A549 (cell line): ENCODE data around the gene LYPD3.

Experiments
- BHLHE40 ChIP-seq: IDR thresholded peaks from 2 replicates; pipeline ENCODE4 v1.6.1; 2012; ENCODE audit warnings: low read depth, low read length, inconsistent platforms
- CBX8 ChIP-seq: fragments of 200-600 bp; sonication (generic); IDR thresholded peaks from 2 replicates; pipeline ENCODE4 v1.6.1; 2016
- CHD2 ChIP-seq: fragments of 150-350 bp; IDR thresholded peaks from 2 replicates; pipeline ENCODE4 v1.6.1; 2014; ENCODE audit warnings: low read length; ENCODE audit not compliant: partially characterized antibody
- FOSL2 ChIP-seq, 2 experiments: fragments of 450-650 bp in 1 of 2; fragments of >200 bp in 1 of 2; sonication (Bioruptor Twin) in 1 of 2; formaldehyde crosslinking; IDR thresholded peaks; 2 replicates each; pipeline versions ENCODE4 v1.5.0 to v1.6.1; 2016 to 2020; ENCODE audit warnings: mild to moderate bottlenecking in 1 of 2, moderate library complexity in 1 of 2
- JUN ChIP-seq, 2 experiments: fragments of >200 bp; sonication (Bioruptor Twin); formaldehyde crosslinking; IDR thresholded peaks; 2 replicates in 1 of 2; 3 replicates in 1 of 2; pipeline ENCODE4 v1.6.1; 2016 to 2017
- PHF8 ChIP-seq: fragments of 200-600 bp; sonication (generic); IDR thresholded peaks from 2 replicates; pipeline ENCODE4 v1.6.1; 2016; ENCODE audit warnings: low read depth, mild to moderate bottlenecking, antibody characterized with exemption, moderate library complexity, borderline replicate concordance
- POLR2A ChIP-seq: IDR thresholded peaks from 2 replicates; pipeline ENCODE4 v1.6.1; 2012; ENCODE audit warnings: mild to moderate bottlenecking, low read length
- TF ChIP-seq, protein P1 (sequence below): fragments of >200 bp; sonication (Bioruptor Twin); formaldehyde crosslinking; IDR thresholded peaks from 3 replicates; pipeline ENCODE4 v1.5.1; 2016
- TF ChIP-seq, protein P2 (sequence below): IDR thresholded peaks from 2 replicates; pipeline ENCODE4 v1.6.1; 2012
- TF ChIP-seq, protein P3 (sequence below): fragments of 200-600 bp; sonication (generic); IDR thresholded peaks from 2 replicates; pipeline ENCODE4 v1.6.1; 2016; ENCODE audit warnings: antibody characterized with exemption, mild to moderate bottlenecking, moderate library complexity
- TF ChIP-seq, protein P4 (sequence below): fragments of 450-650 bp; IDR thresholded peaks from 2 replicates; pipeline ENCODE4 v1.6.1; 2014; ENCODE audit warnings: antibody characterized with exemption
- TF ChIP-seq, protein P5 (sequence below): fragments of 250-450 bp; sonication (Bioruptor Pico); IDR thresholded peaks from 2 replicates; pipeline ENCODE4 v1.5.0; 2020; ENCODE audit warnings: low read depth, mild to moderate bottlenecking, moderate library complexity
- TF ChIP-seq, protein P6 (sequence below): IDR thresholded peaks from 2 replicates; pipeline ENCODE4 v1.6.1; 2012

DNA sequence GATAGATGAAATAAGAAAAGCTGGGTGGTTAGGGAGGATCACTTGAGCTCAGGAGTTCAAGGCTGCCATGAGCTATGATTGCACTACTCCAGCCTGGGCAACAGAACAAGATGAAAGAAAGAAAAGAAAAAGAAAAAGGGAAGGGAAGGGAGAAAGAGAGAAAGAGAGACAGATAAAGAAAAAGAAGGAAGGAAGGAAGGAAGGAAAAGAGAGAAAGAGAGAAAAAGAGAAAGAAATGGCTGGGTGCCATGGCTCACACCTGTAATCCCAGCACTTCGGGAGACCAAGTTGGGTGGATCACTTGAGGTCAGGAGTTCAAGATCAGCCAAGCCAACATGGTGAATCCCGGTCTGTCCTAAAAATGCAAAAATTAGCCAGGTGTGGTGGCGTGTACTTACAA is 29.6 kb downstream of the LYPD3 start:
- TF ChIP-seq, protein P1, sequence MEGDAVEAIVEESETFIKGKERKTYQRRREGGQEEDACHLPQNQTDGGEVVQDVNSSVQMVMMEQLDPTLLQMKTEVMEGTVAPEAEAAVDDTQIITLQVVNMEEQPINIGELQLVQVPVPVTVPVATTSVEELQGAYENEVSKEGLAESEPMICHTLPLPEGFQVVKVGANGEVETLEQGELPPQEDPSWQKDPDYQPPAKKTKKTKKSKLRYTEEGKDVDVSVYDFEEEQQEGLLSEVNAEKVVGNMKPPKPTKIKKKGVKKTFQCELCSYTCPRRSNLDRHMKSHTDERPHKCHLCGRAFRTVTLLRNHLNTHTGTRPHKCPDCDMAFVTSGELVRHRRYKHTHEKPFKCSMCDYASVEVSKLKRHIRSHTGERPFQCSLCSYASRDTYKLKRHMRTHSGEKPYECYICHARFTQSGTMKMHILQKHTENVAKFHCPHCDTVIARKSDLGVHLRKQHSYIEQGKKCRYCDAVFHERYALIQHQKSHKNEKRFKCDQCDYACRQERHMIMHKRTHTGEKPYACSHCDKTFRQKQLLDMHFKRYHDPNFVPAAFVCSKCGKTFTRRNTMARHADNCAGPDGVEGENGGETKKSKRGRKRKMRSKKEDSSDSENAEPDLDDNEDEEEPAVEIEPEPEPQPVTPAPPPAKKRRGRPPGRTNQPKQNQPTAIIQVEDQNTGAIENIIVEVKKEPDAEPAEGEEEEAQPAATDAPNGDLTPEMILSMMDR: no peak
- no peak for TF ChIP-seq JUN (IDR thresholded peaks at IDR 0.05)
- TF ChIP-seq BHLHE40: no peak
- TF ChIP-seq FOSL2 (IDR thresholded peaks at IDR 0.05): no peak
- no peak for TF ChIP-seq FOSL2 (CRISPR knock-in tag; IDR thresholded peaks at IDR 0.05)
- TF ChIP-seq POLR2A: no peak
- TF ChIP-seq CHD2: no peak
- TF ChIP-seq, protein P2, sequence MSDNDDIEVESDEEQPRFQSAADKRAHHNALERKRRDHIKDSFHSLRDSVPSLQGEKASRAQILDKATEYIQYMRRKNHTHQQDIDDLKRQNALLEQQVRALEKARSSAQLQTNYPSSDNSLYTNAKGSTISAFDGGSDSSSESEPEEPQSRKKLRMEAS: no peak
- TF ChIP-seq, protein P3, sequence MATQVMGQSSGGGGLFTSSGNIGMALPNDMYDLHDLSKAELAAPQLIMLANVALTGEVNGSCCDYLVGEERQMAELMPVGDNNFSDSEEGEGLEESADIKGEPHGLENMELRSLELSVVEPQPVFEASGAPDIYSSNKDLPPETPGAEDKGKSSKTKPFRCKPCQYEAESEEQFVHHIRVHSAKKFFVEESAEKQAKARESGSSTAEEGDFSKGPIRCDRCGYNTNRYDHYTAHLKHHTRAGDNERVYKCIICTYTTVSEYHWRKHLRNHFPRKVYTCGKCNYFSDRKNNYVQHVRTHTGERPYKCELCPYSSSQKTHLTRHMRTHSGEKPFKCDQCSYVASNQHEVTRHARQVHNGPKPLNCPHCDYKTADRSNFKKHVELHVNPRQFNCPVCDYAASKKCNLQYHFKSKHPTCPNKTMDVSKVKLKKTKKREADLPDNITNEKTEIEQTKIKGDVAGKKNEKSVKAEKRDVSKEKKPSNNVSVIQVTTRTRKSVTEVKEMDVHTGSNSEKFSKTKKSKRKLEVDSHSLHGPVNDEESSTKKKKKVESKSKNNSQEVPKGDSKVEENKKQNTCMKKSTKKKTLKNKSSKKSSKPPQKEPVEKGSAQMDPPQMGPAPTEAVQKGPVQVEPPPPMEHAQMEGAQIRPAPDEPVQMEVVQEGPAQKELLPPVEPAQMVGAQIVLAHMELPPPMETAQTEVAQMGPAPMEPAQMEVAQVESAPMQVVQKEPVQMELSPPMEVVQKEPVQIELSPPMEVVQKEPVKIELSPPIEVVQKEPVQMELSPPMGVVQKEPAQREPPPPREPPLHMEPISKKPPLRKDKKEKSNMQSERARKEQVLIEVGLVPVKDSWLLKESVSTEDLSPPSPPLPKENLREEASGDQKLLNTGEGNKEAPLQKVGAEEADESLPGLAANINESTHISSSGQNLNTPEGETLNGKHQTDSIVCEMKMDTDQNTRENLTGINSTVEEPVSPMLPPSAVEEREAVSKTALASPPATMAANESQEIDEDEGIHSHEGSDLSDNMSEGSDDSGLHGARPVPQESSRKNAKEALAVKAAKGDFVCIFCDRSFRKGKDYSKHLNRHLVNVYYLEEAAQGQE: no peak
- TF ChIP-seq, protein P4, sequence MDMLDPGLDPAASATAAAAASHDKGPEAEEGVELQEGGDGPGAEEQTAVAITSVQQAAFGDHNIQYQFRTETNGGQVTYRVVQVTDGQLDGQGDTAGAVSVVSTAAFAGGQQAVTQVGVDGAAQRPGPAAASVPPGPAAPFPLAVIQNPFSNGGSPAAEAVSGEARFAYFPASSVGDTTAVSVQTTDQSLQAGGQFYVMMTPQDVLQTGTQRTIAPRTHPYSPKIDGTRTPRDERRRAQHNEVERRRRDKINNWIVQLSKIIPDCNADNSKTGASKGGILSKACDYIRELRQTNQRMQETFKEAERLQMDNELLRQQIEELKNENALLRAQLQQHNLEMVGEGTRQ: no peak
- no peak for TF ChIP-seq PHF8
- TF ChIP-seq, protein P5, sequence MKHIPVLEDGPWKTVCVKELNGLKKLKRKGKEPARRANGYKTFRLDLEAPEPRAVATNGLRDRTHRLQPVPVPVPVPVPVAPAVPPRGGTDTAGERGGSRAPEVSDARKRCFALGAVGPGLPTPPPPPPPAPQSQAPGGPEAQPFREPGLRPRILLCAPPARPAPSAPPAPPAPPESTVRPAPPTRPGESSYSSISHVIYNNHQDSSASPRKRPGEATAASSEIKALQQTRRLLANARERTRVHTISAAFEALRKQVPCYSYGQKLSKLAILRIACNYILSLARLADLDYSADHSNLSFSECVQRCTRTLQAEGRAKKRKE (CRISPR knock-in tag): no peak
- no peak for TF ChIP-seq CBX8
- TF ChIP-seq, protein P6, sequence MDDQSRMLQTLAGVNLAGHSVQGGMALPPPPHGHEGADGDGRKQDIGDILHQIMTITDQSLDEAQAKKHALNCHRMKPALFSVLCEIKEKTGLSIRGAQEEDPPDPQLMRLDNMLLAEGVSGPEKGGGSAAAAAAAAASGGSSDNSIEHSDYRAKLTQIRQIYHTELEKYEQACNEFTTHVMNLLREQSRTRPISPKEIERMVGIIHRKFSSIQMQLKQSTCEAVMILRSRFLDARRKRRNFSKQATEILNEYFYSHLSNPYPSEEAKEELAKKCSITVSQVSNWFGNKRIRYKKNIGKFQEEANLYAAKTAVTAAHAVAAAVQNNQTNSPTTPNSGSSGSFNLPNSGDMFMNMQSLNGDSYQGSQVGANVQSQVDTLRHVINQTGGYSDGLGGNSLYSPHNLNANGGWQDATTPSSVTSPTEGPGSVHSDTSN: no peak
